ENCODE data around the gene NR2C2.

- TF ChIP-seq CTCF (IDR thresholded peaks at IDR 0.05; ENCODE audit: insufficient read depth, low read length) (no peak), POLR2AphosphoS5 (IDR thresholded peaks at IDR 0.05; ENCODE audit: low read depth) (no peak), REST (IDR thresholded peaks at IDR 0.05; ENCODE audit: insufficient replicate concordance, low read depth) (no peak)
Measured at GRCh38 chr3:14905055-14905657, 42.2 kb upstream of the NR2C2 start.
